Measurements from ENCODE around the gene NDUFA7.
"Not testable (repeated sequence)": the region's sequence is repeated elsewhere in the genome, so short reads cannot be mapped to it uniquely, and the experiment has no call there.

Gene NDUFA7

GRCh38 chr19:8269724-8270123 is 51.5 kb downstream of the NDUFA7 start:
- Histone ChIP-seq H3K27me3 (no peaks in the 10 kb centered on the region), H3K36me3 (no peaks in the 10 kb centered on the region), H3K4me1 (peaks cover 3% of the 10 kb centered on the region; the same call in 1 of the 2 replicates), H3K4me3 (ENCODE audit: low read depth, low read length) (no peak overlapping the region), H3K9me3 (no peaks in the 10 kb centered on the region; the same call in 1 of the 2 replicates)
- TF ChIP-seq CTCF (IDR thresholded peaks at IDR 0.05; ENCODE audit: low read depth, low read length): no peak
- DNase-seq: no peak

- peaks cover 3% of the 10 kb centered on the region; the same call in 1 of the 2 replicates for H3K4me1 ChIP-seq
- H3K27me3 ChIP-seq: no peaks in the 10 kb centered on the region
- TF ChIP-seq CTCF (IDR thresholded peaks at IDR 0.05; ENCODE audit: low read depth, low read length): no peak
- no peaks in the 10 kb centered on the region; the same call in 1 of the 2 replicates for H3K9me3 ChIP-seq
- no peaks in the 10 kb centered on the region for H3K36me3 ChIP-seq
- no peak overlapping the region for H3K4me3 ChIP-seq (ENCODE audit: low read depth, low read length)
- no peak for DNase-seq
Measured at GRCh38 chr19:8265872-8266271, 55.3 kb downstream of the NDUFA7 start.

GRCh38 chr19:8264248-8264647 is 56.9 kb downstream of the NDUFA7 start:
- not testable (repeated sequence) for H3K9me3 ChIP-seq; DNase-seq; H3K4me1 ChIP-seq; H3K27me3 ChIP-seq; H3K36me3 ChIP-seq; H3K4me3 ChIP-seq (ENCODE audit: low read depth, low read length)

- Histone ChIP-seq H3K4me3 (ENCODE audit: low read depth, low read length) (no peak overlapping the region), H3K27me3 (no peaks in the 10 kb centered on the region), H3K4me1 (no peaks in the 10 kb centered on the region), H3K9me3 (no peaks in the 10 kb centered on the region; the same call in 1 of the 2 replicates), H3K36me3 (no peaks in the 10 kb centered on the region)
- DNase-seq: no peak
- TF ChIP-seq CTCF (IDR thresholded peaks at IDR 0.05; ENCODE audit: low read depth, low read length): no peak
Measured at GRCh38 chr19:8262431-8262830, 58.7 kb downstream of the NDUFA7 start.

- H3K36me3 ChIP-seq: no peaks in the 10 kb centered on the region
- H3K9me3 ChIP-seq: no peaks in the 10 kb centered on the region; the same call in 1 of the 2 replicates
- H3K4me1 ChIP-seq: no peaks in the 10 kb centered on the region
- DNase-seq: no peak
- no peak overlapping the region for H3K4me3 ChIP-seq (ENCODE audit: low read depth, low read length)
- no peaks in the 10 kb centered on the region for H3K27me3 ChIP-seq
- no peak for TF ChIP-seq CTCF (IDR thresholded peaks at IDR 0.05; ENCODE audit: low read depth, low read length)
Measured at GRCh38 chr19:8261881-8262280, 59.3 kb downstream of the NDUFA7 start.

- no peak overlapping the region for H3K4me3 ChIP-seq (ENCODE audit: low read depth, low read length)
- no peak for TF ChIP-seq CTCF (IDR thresholded peaks at IDR 0.05; ENCODE audit: low read depth, low read length)
- no peak for DNase-seq
- H3K36me3 ChIP-seq: no peaks in the 10 kb centered on the region
- no peaks in the 10 kb centered on the region; the same call in none of the 2 replicates for H3K9me3 ChIP-seq
- H3K27me3 ChIP-seq: no peaks in the 10 kb centered on the region
- H3K4me1 ChIP-seq: no peaks in the 10 kb centered on the region
Measured at GRCh38 chr19:8261347-8261746, 59.8 kb downstream of the NDUFA7 start.
